Common myeloid progenitor, CD34-positive (primary cell): ENCODE results near the gene PIANP.
"Not testable (repeated sequence)": the region's sequence is repeated elsewhere in the genome, so short reads cannot be mapped to it uniquely, and the experiment has no call there.

Source experiments
- CTCF ChIA-PET: fragments of 350-600 bp; sonication (Branson Sonifier 250); formaldehyde crosslinking; loops from one replicate; lab custom pipeline; 2021; ENCODE audit warnings: antibody characterized with exemption; lab: Charles Lee
- POLR2A ChIA-PET: fragments of 350-600 bp; sonication (Branson Sonifier 250); formaldehyde crosslinking; loops from one replicate; lab custom pipeline; 2021; ENCODE audit warnings: antibody characterized with exemption; lab: Charles Lee
- DNase-seq, 3 donors: peaks; one replicate each; pipeline versions ENCODE4 v3.0.0 to v3.0.0-alpha.2; 2013
- H3K27ac ChIP-seq, 2 experiments: 1 replicate in 1 of 2; 2 replicates in 1 of 2; pipeline ENCODE4 v1.7.0; 2013; ENCODE audit warnings: inconsistent platforms in 2 of 2, low read length in 2 of 2, mild to moderate bottlenecking in 2 of 2, low read depth in 1 of 2, moderate library complexity in 1 of 2; ENCODE audit not compliant: severe bottlenecking in 2 of 2, insufficient read depth in 1 of 2, poor library complexity in 1 of 2
- H3K27me3 ChIP-seq, 5 experiments: replicated peaks in 2 of 5; 1 replicate in 3 of 5; 2 replicates in 2 of 5; pipeline versions ENCODE4 v1.6.1 to v1.7.0; 2013; ENCODE audit warnings: low read length in 4 of 5, mild to moderate bottlenecking in 2 of 5, moderate library complexity in 2 of 5, inconsistent platforms in 1 of 5; ENCODE audit not compliant: insufficient read depth in 5 of 5, control insufficient read depth in 4 of 5
- H3K36me3 ChIP-seq, 4 experiments: 1 replicate in 2 of 4; 2 replicates in 2 of 4; pipeline versions ENCODE4 v1.6.1 to v1.7.0; 2013; ENCODE audit warnings: low read length in 3 of 4, control low read depth in 1 of 4, mild to moderate bottlenecking in 1 of 4; ENCODE audit not compliant: control insufficient read depth in 4 of 4, insufficient read depth in 4 of 4
- H3K4me1 ChIP-seq, 4 experiments: 1 replicate in 3 of 4; 2 replicates in 1 of 4; pipeline versions ENCODE4 v1.6.1 to v1.7.1; 2013; ENCODE audit warnings: low read length in 3 of 4, mild to moderate bottlenecking in 3 of 4, control low read depth in 1 of 4, inconsistent platforms in 1 of 4, moderate library complexity in 1 of 4; ENCODE audit not compliant: control insufficient read depth in 4 of 4, insufficient read depth in 4 of 4; ENCODE audit errors: control extremely low read depth in 1 of 4
- H3K4me3 ChIP-seq, 7 experiments: 1 replicate in 4 of 7; 2 replicates in 3 of 7; pipeline versions ENCODE4 v1.5.1 to v1.7.0; 2013; ENCODE audit warnings: mild to moderate bottlenecking in 7 of 7, low read length in 6 of 7, moderate library complexity in 6 of 7, inconsistent platforms in 2 of 7, low read depth in 2 of 7, control low read depth in 1 of 7; ENCODE audit not compliant: insufficient read depth in 4 of 7, control insufficient read depth in 1 of 7; ENCODE audit errors: extremely low read depth in 1 of 7
- H3K9me3 ChIP-seq, 5 experiments: 1 replicate in 4 of 5; 2 replicates in 1 of 5; pipeline versions ENCODE4 v1.6.1 to v1.7.1; 2013; ENCODE audit warnings: low read length in 4 of 5, mild to moderate bottlenecking in 2 of 5, inconsistent platforms in 1 of 5, low read depth in 1 of 5, moderate library complexity in 1 of 5; ENCODE audit not compliant: control insufficient read depth in 4 of 5, insufficient read depth in 2 of 5; ENCODE audit errors: control extremely low read depth in 1 of 5
- WGBS: methylation state at CpG from one replicate; pipeline ENCODE4 v1.1.5; 2013; ENCODE audit not compliant: insufficient coverage; 5-methylcytosine and 5-hydroxymethylcytosine counted together

The PIANP gene

GRCh38 chr12:6708960-6709394 lies 8.4 kb upstream of the PIANP start:
- H3K27ac ChIP-seq: no peak overlapping the region
- WGBS: 49% methylated on average over 16 of the region's 16 CpGs
- H3K9me3 ChIP-seq: no peaks in the 10 kb centered on the region
- no peaks in the 10 kb centered on the region for H3K36me3 ChIP-seq
- ChIA-PET CTCF (interaction anchor here (0.6 to 2.0 kb wide), 3 partner anchors 10 to 920 kb away, joined by 3 to 6 read pairs (median 4); no protein-coding TSS in a partner anchor), POLR2A (no interaction called here)
- peaks cover 0 to 13% (median 2%) of the 10 kb centered on the region in 5 experiments for H3K27me3 ChIP-seq
- peaks cover 0 to 2% (median under 1%) of the 10 kb centered on the region in 4 experiments for H3K4me1 ChIP-seq
- DNase-seq: peak in 1 of 3 donors; percentile 39
- H3K4me3 ChIP-seq: no peak overlapping the region

- 93% methylated on average over 19 of the region's 21 CpGs for WGBS
- CTCF ChIA-PET: interaction anchor here (1.6 to 2.0 kb wide), 2 partner anchors 10 to 12 kb away, joined by 4 to 6 read pairs; no protein-coding TSS in a partner anchor
- H3K27ac ChIP-seq, H3K9me3 ChIP-seq, H3K36me3 ChIP-seq, DNase-seq, H3K4me3 ChIP-seq, POLR2A ChIA-PET, H3K4me1 ChIP-seq: not testable (repeated sequence)
- H3K27me3 ChIP-seq: peaks cover 0 to 19% (median 6%) of the 10 kb centered on the region in 5 experiments
These were observed 7.7 kb upstream of the PIANP start for GRCh38 chr12:6708351-6708750.

GRCh38 chr12:6703631-6704030 lies 3.0 kb upstream of the PIANP start:
- POLR2A ChIA-PET: interaction anchor here (0.6 kb wide), 1 partner anchor 14 kb away, joined by 4 read pairs; the partner anchor contains the start of gene ZNF384
- CTCF ChIA-PET: interaction anchor here (0.7 kb wide), 1 partner anchor 13 kb away, joined by 3 read pairs; no protein-coding TSS in a partner anchor
- peaks cover 2 to 63% (median 29%) of the 10 kb centered on the region in 5 experiments for H3K27me3 ChIP-seq

GRCh38 chr12:6701078-6701768 lies 608 bp upstream of the PIANP start:
- WGBS: 30% methylated on average over 13 of the region's 13 CpGs
- peaks cover 0 to 20% (median 12%) of the 10 kb centered on the region in 4 experiments for H3K4me1 ChIP-seq
- CTCF ChIA-PET: no interaction called here
- H3K27me3 ChIP-seq: peaks cover 2 to 79% (median 34%) of the 10 kb centered on the region in 5 experiments
- no peak for DNase-seq
- H3K27ac ChIP-seq: no peak overlapping the region
- no peaks in the 10 kb centered on the region for H3K36me3 ChIP-seq
- peak overlapping the region in 4 of 7 experiments; percentile 42 to 65 (median 55) for H3K4me3 ChIP-seq
- POLR2A ChIA-PET: interaction anchor here (0.5 to 0.7 kb wide), 2 partner anchors 12 to 23 kb away, joined by 4 to 5 read pairs; partner anchors contain the start of genes COPS7A and ZNF384
- peaks cover 0 to 3% (median 0%) of the 10 kb centered on the region in 5 experiments for H3K9me3 ChIP-seq

More at GRCh38 chr12:6703631-6704030, 3.0 kb upstream of the PIANP start:
- DNase-seq: peak; percentile 78 to 93 (median 89)
- WGBS: 16% methylated on average over 7 of the region's 10 CpGs
- H3K9me3 ChIP-seq: peaks cover 0 to 3% (median 0%) of the 10 kb centered on the region in 5 experiments
- peaks cover 0 to 20% (median 12%) of the 10 kb centered on the region in 4 experiments for H3K4me1 ChIP-seq
- no peak overlapping the region for H3K4me3 ChIP-seq
- no peaks in the 10 kb centered on the region for H3K36me3 ChIP-seq
- H3K27ac ChIP-seq: no peak overlapping the region

- H3K27me3 ChIP-seq: peaks cover 2 to 77% (median 34%) of the 10 kb centered on the region in 5 experiments
- CTCF ChIA-PET: interaction anchor here (1.5 kb wide), 1 partner anchor 9 kb away, joined by 4 read pairs; no protein-coding TSS in a partner anchor
- WGBS: 0% methylated on average over 42 of the region's 65 CpGs
These were observed 498 bp downstream of the PIANP start for GRCh38 chr12:6699989-6700645.

GRCh38 chr12:6699259-6699988 lies 1.2 kb downstream of the PIANP start:
- Histone ChIP-seq H3K27ac (no peak overlapping the region), H3K9me3 (peaks cover 0 to 3% (median 0%) of the 10 kb centered on the region in 5 experiments), H3K4me1 (peaks cover 0 to 20% (median 12%) of the 10 kb centered on the region in 4 experiments), H3K36me3 (no peaks in the 10 kb centered on the region), H3K27me3 (peaks cover 2 to 71% (median 34%) of the 10 kb centered on the region in 5 experiments), H3K4me3 (peak overlapping the region in 1 of 7 experiments; percentile 55)
- 39% methylated on average over 12 of the region's 16 CpGs for WGBS
- ChIA-PET POLR2A (interaction anchor here (0.8 kb wide), 1 partner anchor 24 kb away, joined by 3 read pairs; the partner anchor contains the start of gene COPS7A), CTCF (interaction anchor here (1.3 to 1.6 kb wide), 4 partner anchors 8 to 84 kb away, joined by 4 to 6 read pairs (median 4); no protein-coding TSS in a partner anchor)
- no peak for DNase-seq

More at GRCh38 chr12:6699989-6700645, 498 bp downstream of the PIANP start:
- no peaks in the 10 kb centered on the region for H3K36me3 ChIP-seq
- H3K27ac ChIP-seq: no peak overlapping the region
- no peak for DNase-seq
- peaks cover 0 to 3% (median 0%) of the 10 kb centered on the region in 5 experiments for H3K9me3 ChIP-seq
- POLR2A ChIA-PET: interaction anchor here (0.8 kb wide), 1 partner anchor 24 kb away, joined by 3 read pairs; the partner anchor contains the start of gene COPS7A
- H3K4me1 ChIP-seq: peaks cover 0 to 20% (median 12%) of the 10 kb centered on the region in 4 experiments
- H3K4me3 ChIP-seq: peak overlapping the region in 5 of 7 experiments; percentile 32 to 68 (median 55)
